Astrocyte (in vitro differentiated cells and primary cell): Measurements from ENCODE around the gene KRTAP4-8. TPM values are rescaled to one million over a fixed set of nuclear protein-coding genes. Genes with fewer than 3 reads are reported as not detected.
A peak's percentile ranks its signal among the peaks of the same experiment; 100 is the strongest.
"Not testable (repeated sequence)": the region's sequence is repeated elsewhere in the genome, so short reads cannot be mapped to it uniquely, and the experiment has no call there.

Experiments used
- DNase-seq: peaks from one replicate; pipeline ENCODE4 v3.0.0-alpha.2; 2010; ENCODE audit warnings: low read depth
- FAIRE-seq: peaks from 2 replicates; lab custom pipeline; 2011; peaks lifted over from hg19 to GRCh38; lab: Jason Lieb, UNC
- H2AFZ ChIP-seq: 2 replicates; pipeline ENCODE4 v1.6.0; 2012; ENCODE audit warnings: low read depth, low read length, inconsistent platforms
- H3K27ac ChIP-seq: 2 replicates; pipeline ENCODE4 v1.5.1; 2011; ENCODE audit warnings: low read depth, low read length, inconsistent platforms
- H3K27me3 ChIP-seq: 2 replicates; pipeline ENCODE4 v1.6.0; 2011; ENCODE audit warnings: low read length, inconsistent platforms; ENCODE audit not compliant: insufficient read depth
- H3K36me3 ChIP-seq: 2 replicates; pipeline ENCODE4 v1.5.1; 2011; ENCODE audit warnings: low read length, inconsistent platforms; ENCODE audit not compliant: insufficient read depth
- H3K4me1 ChIP-seq: 2 replicates; pipeline ENCODE4 v1.5.1; 2011; ENCODE audit warnings: low read length, inconsistent platforms; ENCODE audit not compliant: insufficient read depth
- H3K4me2 ChIP-seq: 2 replicates; pipeline ENCODE4 v1.6.0; 2012; ENCODE audit warnings: low read length, inconsistent platforms
- H3K4me3 ChIP-seq: 2 replicates; pipeline ENCODE4 v1.5.1; 2011; ENCODE audit warnings: low read depth, mild to moderate bottlenecking, low read length, inconsistent platforms; ENCODE audit not compliant: insufficient read depth
- H3K79me2 ChIP-seq: 2 replicates; pipeline ENCODE4 v1.6.0; 2012; ENCODE audit warnings: mild to moderate bottlenecking, low read length, inconsistent platforms; ENCODE audit not compliant: insufficient read depth
- H3K9ac ChIP-seq: 2 replicates; pipeline ENCODE4 v1.6.0; 2012; ENCODE audit warnings: mild to moderate bottlenecking, low read length, inconsistent platforms
- H3K9me3 ChIP-seq: 2 replicates; pipeline ENCODE4 v1.5.1; 2012; ENCODE audit warnings: low read depth, mild to moderate bottlenecking, low read length, inconsistent platforms; ENCODE audit not compliant: insufficient read depth
- H4K20me1 ChIP-seq: 2 replicates; pipeline ENCODE4 v1.6.0; 2012; ENCODE audit warnings: low read length, inconsistent platforms; ENCODE audit not compliant: insufficient read depth
- H3K27ac Mint-ChIP-seq: one replicate; pipeline ENCODE4 v1.8.0; 2021; ENCODE audit warnings: mild to moderate bottlenecking, mixed read lengths; ENCODE audit not compliant: unreplicated experiment
- H3K27me3 Mint-ChIP-seq: one replicate; pipeline ENCODE4 v1.8.0; 2021; ENCODE audit warnings: low read depth, mixed read lengths; ENCODE audit not compliant: unreplicated experiment
- H3K36me3 Mint-ChIP-seq: one replicate; pipeline ENCODE4 v1.8.0; 2021; ENCODE audit warnings: low read depth, mixed read lengths; ENCODE audit not compliant: unreplicated experiment
- H3K4me1 Mint-ChIP-seq: one replicate; pipeline ENCODE4 v1.8.0; 2021; ENCODE audit warnings: low read depth, mixed read lengths; ENCODE audit not compliant: unreplicated experiment
- H3K4me3 Mint-ChIP-seq: one replicate; pipeline ENCODE4 v1.8.0; 2021; ENCODE audit warnings: mild to moderate bottlenecking, moderate library complexity, mixed read lengths; ENCODE audit not compliant: unreplicated experiment
- H3K9me3 Mint-ChIP-seq: one replicate; pipeline ENCODE4 v1.8.0; 2021; ENCODE audit warnings: mild to moderate bottlenecking, mixed read lengths; ENCODE audit not compliant: unreplicated experiment
- CTCF ChIP-seq: IDR thresholded peaks from 2 replicates; pipeline ENCODE4 v1.5.1; 2011; ENCODE audit warnings: low read depth, mild to moderate bottlenecking, inconsistent platforms, low read length, moderate library complexity; ENCODE audit not compliant: insufficient read depth
- EZH2 ChIP-seq: IDR thresholded peaks from 2 replicates; pipeline ENCODE4 v1.6.1; 2012; ENCODE audit warnings: mild to moderate bottlenecking, low read length, inconsistent platforms; ENCODE audit not compliant: insufficient read depth
- total RNA-seq: library from RNA; stranded (reverse); gene quantifications from 2 replicates; pipeline ENCODE4 v1.2.1, GENCODE V29; 2021

Gene KRTAP4-8
- total RNA-seq, 1 donor from 2014 or later = not detected

- Histone ChIP-seq H3K79me2 (no peaks in the 10 kb centered on the region), H3K4me1 (peaks cover 45% of the 10 kb centered on the region), H3K27me3 (no peaks in the 10 kb centered on the region), H3K9me3 (no peaks in the 10 kb centered on the region), H3K9ac (peak within 1 kb of the TSS; percentile 69), H3K4me3 (no peak within 1 kb of the TSS), H3K36me3 (no peaks in the 10 kb centered on the region), H2AFZ (no peak within 1 kb of the TSS), H4K20me1 (no peaks in the 10 kb centered on the region), H3K4me2 (peak within 1 kb of the TSS; percentile 62), H3K27ac (peak within 1 kb of the TSS; percentile 96)
- no peak for TF ChIP-seq CTCF
- TF ChIP-seq EZH2 = no peak
- H3K4me1 Mint-ChIP-seq = peaks cover 46% of the 10 kb centered on the region
- no peaks in the 10 kb centered on the region for H3K36me3 Mint-ChIP-seq
- FAIRE-seq (peak; percentile 99), DNase-seq (peak; percentile 99)
- H3K27me3 Mint-ChIP-seq = no peaks in the 10 kb centered on the region
- H3K4me3 Mint-ChIP-seq = peak within 1 kb of the TSS; percentile 62
- peak within 1 kb of the TSS; percentile 98 for H3K27ac Mint-ChIP-seq
- H3K9me3 Mint-ChIP-seq = peaks cover 2% of the 10 kb centered on the region
Measured at GRCh38 chr17:41060052-41060604, 37.8 kb downstream of the KRTAP4-8 start, which contains the start of gene KRTAP2-3. TSS of gene KRTAP2-3 (minus strand) at chr17:41060114. CDS start at chr17:41060050, 64 bp downstream.

- H2AFZ ChIP-seq, H3K79me2 ChIP-seq, H3K9me3 Mint-ChIP-seq, H3K36me3 Mint-ChIP-seq, H3K27me3 ChIP-seq, H3K27me3 Mint-ChIP-seq, H3K4me3 ChIP-seq, H4K20me1 ChIP-seq, H3K36me3 ChIP-seq, H3K9me3 ChIP-seq: not testable (repeated sequence)
- Mint-ChIP-seq H3K4me1 (peaks cover 42% of the 10 kb centered on the region), H3K27ac (peak overlapping the region; percentile 98), H3K4me3 (peak overlapping the region; percentile 51)
- FAIRE-seq = peak; percentile 88
- Histone ChIP-seq H3K4me2 (peak overlapping the region; percentile 62), H3K9ac (peak overlapping the region; percentile 56), H3K4me1 (peaks cover 45% of the 10 kb centered on the region), H3K27ac (peak overlapping the region; percentile 96)
- peak; percentile 89 for DNase-seq
Measured at GRCh38 chr17:41059276-41060051, 38.5 kb downstream of the KRTAP4-8 start.

- Mint-ChIP-seq H3K27ac (peak overlapping the region; percentile 98), H3K4me1 (peaks cover 42% of the 10 kb centered on the region), H3K36me3 (no peaks in the 10 kb centered on the region), H3K27me3 (no peaks in the 10 kb centered on the region), H3K4me3 (no peak overlapping the region), H3K9me3 (peaks cover 2% of the 10 kb centered on the region)
- H3K79me2 ChIP-seq = no peaks in the 10 kb centered on the region
- FAIRE-seq = no peak
- H3K9ac ChIP-seq = peak overlapping the region; percentile 43
- H3K36me3 ChIP-seq = no peaks in the 10 kb centered on the region
- H3K4me2 ChIP-seq = peak overlapping the region; percentile 62
- H3K4me3 ChIP-seq = no peak overlapping the region
- peak overlapping the region; percentile 94 for H3K27ac ChIP-seq
- TF ChIP-seq CTCF = no peak
- no peak for TF ChIP-seq EZH2
- H3K9me3 ChIP-seq = no peaks in the 10 kb centered on the region
- H3K4me1 ChIP-seq = peaks cover 44% of the 10 kb centered on the region
- peak overlapping the region; percentile 33 for H2AFZ ChIP-seq
- H3K27me3 ChIP-seq = no peaks in the 10 kb centered on the region
- no peaks in the 10 kb centered on the region for H4K20me1 ChIP-seq
- DNase-seq = peak; percentile 19
Measured at GRCh38 chr17:41058741-41059140, 39.2 kb downstream of the KRTAP4-8 start.
